CD4-positive, alpha-beta T cell treated with Interleukin-15 for 1 hour (primary cell): ENCODE data around the gene MBOAT1.
A peak's percentile ranks its signal among the peaks of the same experiment; 100 is the strongest.
"Not testable (repeated sequence)": the region's sequence is repeated elsewhere in the genome, so short reads cannot be mapped to it uniquely, and the experiment has no call there.

Experiments used
- DNase-seq: peaks from one replicate; pipeline ENCODE4 v3.0.0-alpha.2; 2020

Gene MBOAT1, protein sequence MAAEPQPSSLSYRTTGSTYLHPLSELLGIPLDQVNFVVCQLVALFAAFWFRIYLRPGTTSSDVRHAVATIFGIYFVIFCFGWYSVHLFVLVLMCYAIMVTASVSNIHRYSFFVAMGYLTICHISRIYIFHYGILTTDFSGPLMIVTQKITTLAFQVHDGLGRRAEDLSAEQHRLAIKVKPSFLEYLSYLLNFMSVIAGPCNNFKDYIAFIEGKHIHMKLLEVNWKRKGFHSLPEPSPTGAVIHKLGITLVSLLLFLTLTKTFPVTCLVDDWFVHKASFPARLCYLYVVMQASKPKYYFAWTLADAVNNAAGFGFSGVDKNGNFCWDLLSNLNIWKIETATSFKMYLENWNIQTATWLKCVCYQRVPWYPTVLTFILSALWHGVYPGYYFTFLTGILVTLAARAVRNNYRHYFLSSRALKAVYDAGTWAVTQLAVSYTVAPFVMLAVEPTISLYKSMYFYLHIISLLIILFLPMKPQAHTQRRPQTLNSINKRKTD

GRCh38 chr6:20212392-20213111 is at the start of gene MBOAT1:
Gene MBOAT1 (minus strand): TSS chr6:20212469. CDS start chr6:20212234, 235 bp downstream.
- peak; percentile 65 for DNase-seq

- DNase-seq = no peak
Observed at GRCh38 chr6:20261685-20262084, 49.4 kb upstream of the MBOAT1 start.

GRCh38 chr6:20260360-20260759 is 48.1 kb upstream of the MBOAT1 start:
- DNase-seq = no peak

DNA sequence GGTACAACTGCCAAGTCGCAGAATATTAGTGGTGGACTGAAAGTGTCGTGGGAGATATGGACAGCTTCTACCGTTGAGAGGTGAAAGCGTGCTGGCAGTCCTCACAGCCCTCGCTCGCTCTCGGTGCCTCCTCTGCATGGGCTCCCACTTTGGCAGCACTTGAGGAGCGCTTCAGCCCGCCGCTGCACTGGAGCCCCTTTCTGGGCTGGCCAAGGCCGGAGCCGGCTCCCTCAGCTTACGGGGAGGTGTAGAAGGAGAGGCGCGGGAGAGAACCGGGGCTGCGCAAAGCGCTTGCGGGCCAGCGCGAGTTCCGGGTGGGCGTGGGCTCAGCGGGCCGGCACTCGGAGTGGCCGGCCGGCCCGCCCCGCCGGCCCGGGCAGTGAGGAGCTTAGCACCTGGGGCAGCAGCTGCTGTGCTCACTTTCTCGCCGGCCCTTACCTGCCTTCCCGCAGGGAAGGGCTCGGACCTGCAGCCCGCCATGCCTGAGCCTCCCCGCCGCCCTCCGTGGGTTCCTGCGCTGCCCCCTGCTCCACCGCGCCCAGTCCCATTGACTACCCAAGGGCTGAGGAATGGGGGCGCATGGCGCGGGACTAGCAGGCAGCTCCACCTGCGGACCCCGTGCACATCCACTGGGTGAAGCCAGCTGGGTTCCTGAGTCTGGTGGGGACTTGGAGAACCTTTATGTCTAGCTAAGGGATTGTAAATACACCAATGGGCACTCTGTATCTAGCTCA is 47.2 kb upstream of the MBOAT1 start:
- DNase-seq = no peak

DNA sequence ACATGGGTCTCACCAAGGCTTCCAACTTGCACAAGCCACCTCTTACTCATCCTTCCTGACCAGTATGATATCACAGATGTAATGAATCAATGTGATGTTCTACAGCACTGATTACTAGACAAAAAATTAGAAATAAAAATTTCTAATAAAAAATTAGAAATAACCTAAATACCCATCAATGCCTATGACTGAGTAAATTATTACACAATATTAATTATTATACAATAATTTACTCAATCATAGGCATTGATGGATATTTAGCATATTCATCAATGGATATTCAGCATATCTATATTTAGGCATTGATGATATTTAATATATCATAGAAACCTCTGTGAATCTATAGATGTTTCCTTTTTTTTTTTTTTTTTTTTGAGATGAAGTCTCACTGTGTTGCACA is 43.2 kb upstream of the MBOAT1 start:
- DNase-seq = no peak

DNA sequence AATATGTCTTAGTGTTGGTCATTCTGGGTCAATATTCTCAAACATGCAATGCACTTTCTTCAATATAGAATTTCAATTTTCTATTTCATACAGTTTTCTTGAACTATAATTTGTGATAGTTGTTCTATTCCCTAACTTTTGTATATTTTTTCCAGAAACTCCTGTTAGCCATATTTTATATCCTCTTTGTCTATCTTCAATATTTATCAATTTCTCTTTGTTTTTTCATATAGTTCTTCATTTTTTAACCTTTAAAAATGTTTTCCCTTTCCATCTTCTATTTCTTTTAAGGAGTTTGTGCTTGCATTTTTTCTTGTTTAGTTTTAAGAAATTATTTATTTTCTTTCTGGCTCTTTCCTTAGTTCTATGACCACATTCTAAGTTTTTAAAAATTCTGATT is 42.0 kb upstream of the MBOAT1 start:
- DNase-seq = no peak

DNA sequence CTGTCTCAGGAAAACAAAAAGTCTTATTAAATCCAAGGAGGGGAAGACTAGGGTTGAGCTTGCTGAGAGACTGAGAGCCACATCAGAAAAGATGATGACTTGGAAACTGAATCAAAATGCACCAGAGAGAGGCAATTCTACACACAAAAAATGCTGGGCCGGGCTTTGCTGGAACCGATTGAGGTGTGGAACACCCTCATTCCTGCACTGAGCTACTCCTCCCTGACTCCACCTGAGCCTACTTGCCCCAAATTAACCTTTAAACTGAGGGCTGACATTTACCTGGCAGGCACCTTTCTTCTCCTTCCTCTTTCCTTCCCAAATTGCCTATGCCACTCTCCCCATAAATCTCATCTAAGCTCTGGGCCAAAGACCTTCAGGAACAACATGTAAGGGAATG is 40.8 kb upstream of the MBOAT1 start:
- DNase-seq = no peak

- no peak for DNase-seq
Observed at GRCh38 chr6:20252311-20252710, 40.0 kb upstream of the MBOAT1 start.

GRCh38 chr6:20251525-20251924 is 39.3 kb upstream of the MBOAT1 start:
- DNase-seq = no peak

- DNase-seq = no peak
Observed at GRCh38 chr6:20246125-20246524, 33.9 kb upstream of the MBOAT1 start.

GRCh38 chr6:20244807-20245681 is 32.8 kb upstream of the MBOAT1 start:
- DNase-seq = not testable (repeated sequence)

DNA sequence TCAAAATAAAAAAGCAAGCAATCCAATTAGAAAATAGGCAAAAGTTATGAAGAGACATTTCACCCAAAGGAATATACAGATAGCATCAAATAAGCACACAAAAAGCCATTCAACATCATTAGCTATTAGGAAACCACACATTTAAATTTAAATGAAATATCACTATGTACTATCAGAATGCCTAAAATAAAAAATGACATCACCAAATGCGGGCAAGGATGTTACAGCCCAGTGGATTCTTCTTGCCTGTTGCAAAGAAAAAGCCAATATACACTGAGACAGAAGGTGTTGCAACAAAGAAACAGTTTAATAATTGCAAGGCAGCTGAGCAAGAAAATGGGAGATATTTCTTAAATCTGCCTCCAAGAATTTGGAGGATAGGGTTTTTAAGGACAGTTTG is 31.0 kb upstream of the MBOAT1 start:
- no peak for DNase-seq

- no peak for DNase-seq
Observed at GRCh38 chr6:20242397-20242796, 30.1 kb upstream of the MBOAT1 start.

GRCh38 chr6:20241102-20241501 is 28.8 kb upstream of the MBOAT1 start:
- no peak for DNase-seq

DNA sequence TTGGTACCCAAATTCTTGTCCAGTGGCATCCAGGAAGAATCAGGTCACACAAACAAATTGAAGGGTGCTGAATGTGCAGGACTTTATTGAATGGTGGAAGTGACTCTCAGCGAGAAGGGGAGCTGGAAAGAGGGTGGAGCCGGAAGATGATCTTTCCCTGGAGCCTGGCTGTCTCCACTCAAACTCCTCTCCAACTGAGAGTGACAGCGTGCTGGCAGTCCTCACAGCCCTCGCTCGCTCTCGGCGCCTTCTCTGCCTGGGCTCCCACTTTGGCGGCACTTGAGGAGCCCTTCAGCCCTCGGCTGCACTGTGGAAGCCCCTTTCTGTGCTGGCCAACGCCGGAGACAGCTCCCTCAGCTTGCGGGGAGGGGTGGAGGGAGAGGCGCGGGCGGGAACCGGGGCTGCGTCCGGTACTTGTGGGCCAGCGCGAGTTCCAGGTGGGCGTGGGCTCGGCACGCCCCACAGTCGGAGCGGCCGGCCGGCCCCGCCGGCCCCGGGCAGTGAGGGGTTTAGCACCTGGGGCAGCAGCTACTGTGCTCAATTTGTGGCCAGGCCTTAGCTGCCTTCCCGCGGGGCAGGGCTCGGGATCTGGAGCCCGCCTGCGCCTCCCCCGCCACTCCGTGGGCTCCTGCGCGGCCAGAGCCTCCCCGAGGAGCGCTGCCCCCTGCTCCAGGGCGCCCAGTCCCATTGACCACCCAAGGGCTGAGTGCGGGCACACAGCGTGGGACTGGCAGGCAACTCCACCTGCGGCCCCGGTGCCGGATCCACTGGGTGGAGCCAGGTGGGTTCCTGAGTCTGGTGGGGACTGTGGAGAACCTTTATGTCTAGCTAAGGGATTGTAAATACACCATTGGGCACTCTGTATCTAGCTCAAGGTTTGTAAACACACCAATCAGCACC is 26.7 kb upstream of the MBOAT1 start:
- no peak for DNase-seq

- DNase-seq = no peak
Observed at GRCh38 chr6:20237677-20238460, 25.6 kb upstream of the MBOAT1 start.

GRCh38 chr6:20236909-20237600 is 24.8 kb upstream of the MBOAT1 start:
- no peak for DNase-seq

DNA sequence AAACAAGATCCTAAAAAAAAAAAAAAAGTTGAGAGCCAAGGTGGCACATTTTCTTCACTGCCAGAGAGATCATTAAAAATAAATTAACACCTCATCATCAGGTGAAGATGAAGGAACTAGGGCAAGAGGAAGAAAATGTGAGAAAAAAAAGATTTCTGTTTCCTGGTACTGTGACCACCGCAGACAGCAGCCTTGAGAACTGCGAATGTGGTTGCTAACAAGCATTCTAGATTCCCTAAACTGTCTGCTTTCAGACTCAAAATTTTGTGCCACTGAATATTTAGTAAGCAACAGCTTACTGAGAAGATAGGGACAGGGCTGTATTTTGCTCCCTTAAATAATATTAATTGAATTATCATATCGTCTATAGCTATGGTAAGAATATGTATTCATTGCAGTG is 24.1 kb upstream of the MBOAT1 start:
- no peak for DNase-seq

GRCh38 chr6:20235041-20235440 is 22.8 kb upstream of the MBOAT1 start:
- DNase-seq = no peak

- DNase-seq = no peak
Observed at GRCh38 chr6:20234136-20234535, 21.9 kb upstream of the MBOAT1 start.
